ENCODE measurements around the gene RHOG. TPM values are rescaled to one million over a fixed set of nuclear protein-coding genes. Genes with fewer than 3 reads are reported as not detected.

The RHOG gene
- total RNA-seq, 1 experiment from 2014 or later = 26.4 TPM

- no peak within 1 kb of the TSS for H4K91ac ChIP-seq (ENCODE audit: insufficient read length, low read depth, low read length)
- peaks cover 0 to 5% (median 0%) of the 10 kb centered on the region in 3 experiments; a peak in 2 of 7 replicates for H3K36me3 Mint-ChIP-seq (ENCODE audit: insufficient read depth in 1 of 3, low read depth in 3 of 3)
- no peaks in the 10 kb centered on the region for H3K79me1 ChIP-seq (ENCODE audit: insufficient read depth, low read depth, low read length, poor library complexity, severe bottlenecking)
- no peaks in the 10 kb centered on the region for H3K9me3 Mint-ChIP-seq
- no peak within 1 kb of the TSS for H2BK20ac ChIP-seq (ENCODE audit: low read depth, low read length, poor library complexity, severe bottlenecking)
- 0 out of 2 replicates have a peak, but pooled peaks cover 2% of the 10 kb centered on the region for H3K79me2 ChIP-seq (ENCODE audit: insufficient read depth, low read length)
- peak within 1 kb of the TSS; percentile 56 for H3K9ac ChIP-seq (ENCODE audit: extremely low read depth, insufficient read length, low read length)
- H3K27ac Mint-ChIP-seq = peak within 1 kb of the TSS; percentile 94 to 96 (median 95)
- H4K8ac ChIP-seq (replicated peaks; ENCODE audit: insufficient read length, low read depth, low read length) = no peak within 1 kb of the TSS
- H3K27me3 Mint-ChIP-seq (ENCODE audit: low read depth) = no peaks in the 10 kb centered on the region
- no peak within 1 kb of the TSS for H3K4ac ChIP-seq (ENCODE audit: low read depth, low read length)
- H2BK120ac ChIP-seq (ENCODE audit: low read depth, low read length, poor library complexity, severe bottlenecking) = no peak within 1 kb of the TSS
- peak within 1 kb of the TSS; percentile 76 for H3K4me2 ChIP-seq (ENCODE audit: insufficient read depth, insufficient read length, low read length)
- no peak within 1 kb of the TSS for H2BK15ac ChIP-seq (ENCODE audit: low read depth, low read length)
- no peak within 1 kb of the TSS for H3T11ph ChIP-seq (ENCODE audit: low read length)
- TF ChIP-seq CTCF (conservative IDR thresholded peaks at IDR 0.05) = peak; percentile 80
- H3K27ac ChIP-seq (ENCODE audit: insufficient read length, low read depth, low read length) = no peak within 1 kb of the TSS
- H3K18ac ChIP-seq (ENCODE audit: insufficient read length, low read depth, low read length) = peak within 1 kb of the TSS; percentile 51
- H2AFZ ChIP-seq (ENCODE audit: low read length) = peak within 1 kb of the TSS; percentile 41
- H3K23ac ChIP-seq (ENCODE audit: insufficient read length, low read depth, low read length) = no peak within 1 kb of the TSS
- no peak within 1 kb of the TSS for H3K56ac ChIP-seq (ENCODE audit: insufficient read length, low read depth, low read length)
- H3K9me3 ChIP-seq (ENCODE audit: control insufficient read depth, low read depth, low read length) = no peaks in the 10 kb centered on the region
- peaks cover 14 to 17% of the 10 kb centered on the region in 2 experiments for H3K4me1 Mint-ChIP-seq
- H3K4me3 Mint-ChIP-seq = peak within 1 kb of the TSS; percentile 86 to 98
- peaks cover 9% of the 10 kb centered on the region for H3K23me2 ChIP-seq (ENCODE audit: insufficient read length, low read depth, low read length, poor library complexity, severe bottlenecking)
- H2AK5ac ChIP-seq (ENCODE audit: insufficient read length, low read length) = no peak within 1 kb of the TSS
- no peak within 1 kb of the TSS for H2BK5ac ChIP-seq (ENCODE audit: insufficient read length, low read length)
- no CpG with 5 or more reads among the region's 55 CpGs for WGBS (ENCODE audit: extremely low coverage, insufficient read length, low lambda C conversion rate)
- H3K4me1 ChIP-seq (ENCODE audit: insufficient read depth, low read length) = no peaks in the 10 kb centered on the region
- H3K14ac ChIP-seq (ENCODE audit: insufficient read depth, low read length) = 0 out of 2 replicates have a peak within 1 kb of the TSS, but pooled peaks have one; percentile 62
- no peaks in the 10 kb centered on the region for H3K27me3 ChIP-seq (ENCODE audit: insufficient read depth, low read length)
- no peak within 1 kb of the TSS for H4K5ac ChIP-seq (ENCODE audit: insufficient read length, low read depth, low read length)
- peak; percentile 89 for DNase-seq
- no peaks in the 10 kb centered on the region for H4K20me1 ChIP-seq (ENCODE audit: control insufficient read depth, insufficient read depth, insufficient read length)
- H2BK12ac ChIP-seq (ENCODE audit: insufficient read length, low read depth, low read length) = no peak within 1 kb of the TSS
These were observed 32.6 kb downstream of the RHOG start, which contains the start of gene PGAP2 for GRCh38 chr11:3807909-3808860. PGAP2 (plus strand) TSS chr11:3808560; CDS start chr11:3811260, 2,700 bp downstream.

Data from H9 (cell line).